Measurements from ENCODE around the gene HIF1A.

HIF1A gene

GRCh38 chr14:61661471-61662400 lies 33.6 kb upstream of the HIF1A start:
- Histone ChIP-seq H3K4me3 (ENCODE audit: low read length) (no peak overlapping the region), H3K9me3 (ENCODE audit: low read length) (no peaks in the 10 kb centered on the region), H3K36me3 (ENCODE audit: insufficient read depth, low read length) (no peaks in the 10 kb centered on the region), H3K27me3 (ENCODE audit: insufficient read depth, low read length) (no peaks in the 10 kb centered on the region), H3K4me1 (ENCODE audit: insufficient read depth, low read length) (no peaks in the 10 kb centered on the region), H2AFZ (ENCODE audit: low read depth, low read length) (no peak overlapping the region)

DNA sequence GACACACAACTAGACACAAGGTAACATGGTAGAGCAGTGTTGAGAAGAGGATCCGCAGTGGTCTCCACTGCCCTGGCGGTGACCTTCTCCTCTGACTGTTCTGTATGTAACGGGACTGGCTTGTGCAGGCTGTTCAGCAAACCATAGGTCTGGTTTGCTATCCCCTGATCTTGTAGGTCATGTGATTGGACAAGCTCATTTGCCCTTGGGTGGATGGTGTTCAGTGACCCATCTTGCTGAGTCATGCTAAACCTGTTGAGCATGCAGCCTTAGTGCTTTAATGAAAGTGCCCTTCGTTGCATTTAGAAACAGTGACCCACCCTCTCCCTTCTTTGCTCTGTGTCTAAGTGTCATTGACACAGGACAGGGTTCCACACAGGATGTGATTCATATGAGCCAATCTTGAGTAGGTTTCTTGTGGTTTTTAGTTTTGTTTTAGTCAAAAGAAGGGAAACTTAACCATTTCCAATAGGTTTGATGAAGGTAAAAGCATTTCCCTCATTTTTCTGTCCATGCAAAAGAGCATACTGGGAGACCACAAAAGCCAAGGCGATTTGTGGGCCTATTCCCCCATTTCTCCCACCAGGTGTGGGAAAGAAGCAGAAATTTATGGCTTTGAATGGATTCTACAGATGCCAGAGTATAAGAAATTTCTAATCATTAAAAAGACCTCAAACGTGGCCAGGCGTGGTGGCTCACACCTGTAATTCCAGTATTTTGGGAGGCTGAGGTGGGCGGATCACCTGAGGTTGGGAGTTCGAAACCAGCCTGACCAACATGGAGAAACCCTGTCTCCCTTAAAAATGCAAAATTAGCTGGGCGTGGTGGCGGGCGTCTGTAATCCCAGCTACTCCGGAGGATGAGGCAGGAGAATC lies 32.6 kb upstream of the HIF1A start:
- Histone ChIP-seq H3K9me3 (ENCODE audit: low read length) (no peaks in the 10 kb centered on the region), H3K36me3 (ENCODE audit: insufficient read depth, low read length) (no peaks in the 10 kb centered on the region), H3K27me3 (ENCODE audit: insufficient read depth, low read length) (no peaks in the 10 kb centered on the region), H2AFZ (ENCODE audit: low read depth, low read length) (no peak overlapping the region), H3K4me1 (ENCODE audit: insufficient read depth, low read length) (no peaks in the 10 kb centered on the region), H3K4me3 (ENCODE audit: low read length) (no peak overlapping the region)

- H3K4me1 ChIP-seq (ENCODE audit: insufficient read depth, low read length): no peaks in the 10 kb centered on the region
- no peak overlapping the region for H2AFZ ChIP-seq (ENCODE audit: low read depth, low read length)
- H3K36me3 ChIP-seq (ENCODE audit: insufficient read depth, low read length): no peaks in the 10 kb centered on the region
- no peaks in the 10 kb centered on the region for H3K9me3 ChIP-seq (ENCODE audit: low read length)
- H3K27me3 ChIP-seq (ENCODE audit: insufficient read depth, low read length): no peaks in the 10 kb centered on the region
- H3K4me3 ChIP-seq (ENCODE audit: low read length): no peak overlapping the region
Observed at GRCh38 chr14:61663312-61663979, 31.9 kb upstream of the HIF1A start.

DNA sequence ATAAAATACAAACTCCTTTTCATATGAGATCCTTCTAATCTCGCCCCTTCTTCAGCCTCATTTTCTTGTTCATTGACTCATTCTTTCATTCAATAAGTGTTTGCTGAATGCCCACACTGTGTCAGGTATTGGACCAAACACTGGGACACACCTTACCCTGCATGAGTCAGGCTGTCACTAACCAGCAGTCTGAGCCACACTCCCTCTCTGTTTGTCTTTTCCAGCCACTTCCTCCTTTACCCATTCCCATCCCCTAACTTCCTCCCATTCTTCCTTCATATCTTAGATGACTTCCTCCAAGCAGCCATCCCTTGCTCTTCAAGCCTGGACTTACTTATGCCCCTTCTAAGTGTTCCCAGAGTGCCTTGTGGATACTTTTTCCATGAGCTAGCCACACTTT lies 27.0 kb upstream of the HIF1A start:
- Histone ChIP-seq H3K27me3 (ENCODE audit: insufficient read depth, low read length) (no peaks in the 10 kb centered on the region), H3K9me3 (ENCODE audit: low read length) (no peaks in the 10 kb centered on the region), H3K4me3 (ENCODE audit: low read length) (no peak overlapping the region), H2AFZ (ENCODE audit: low read depth, low read length) (no peak overlapping the region), H3K36me3 (ENCODE audit: insufficient read depth, low read length) (no peaks in the 10 kb centered on the region), H3K4me1 (ENCODE audit: insufficient read depth, low read length) (no peaks in the 10 kb centered on the region)

GRCh38 chr14:61670576-61670975 lies 24.7 kb upstream of the HIF1A start:
- no peaks in the 10 kb centered on the region for H3K27me3 ChIP-seq (ENCODE audit: insufficient read depth, low read length)
- H3K4me1 ChIP-seq (ENCODE audit: insufficient read depth, low read length): no peaks in the 10 kb centered on the region
- no peaks in the 10 kb centered on the region for H3K9me3 ChIP-seq (ENCODE audit: low read length)
- no peak overlapping the region for H3K4me3 ChIP-seq (ENCODE audit: low read length)
- H2AFZ ChIP-seq (ENCODE audit: low read depth, low read length): no peak overlapping the region
- H3K36me3 ChIP-seq (ENCODE audit: insufficient read depth, low read length): no peaks in the 10 kb centered on the region

DNA sequence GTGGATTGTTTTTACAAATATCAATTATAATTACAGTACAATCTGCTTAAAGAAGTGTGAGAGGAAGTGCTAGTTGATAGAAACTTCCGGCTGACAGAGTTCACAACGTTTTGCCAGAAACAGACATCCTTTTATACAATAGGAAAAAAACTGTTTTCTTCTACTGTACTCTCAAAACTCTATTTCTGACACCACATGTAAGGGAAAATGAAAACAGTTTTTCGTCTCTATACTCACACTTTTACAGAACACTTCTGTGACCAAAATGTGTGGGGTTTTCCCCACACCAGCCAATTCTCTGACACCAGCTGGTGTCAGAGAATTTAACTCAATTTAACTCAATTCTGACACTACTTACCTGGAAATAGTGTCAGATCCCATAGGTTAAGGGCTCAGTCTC lies 24.2 kb upstream of the HIF1A start:
- Histone ChIP-seq H2AFZ (ENCODE audit: low read depth, low read length) (no peak overlapping the region), H3K9me3 (ENCODE audit: low read length) (no peaks in the 10 kb centered on the region), H3K4me3 (ENCODE audit: low read length) (no peak overlapping the region), H3K4me1 (ENCODE audit: insufficient read depth, low read length) (no peaks in the 10 kb centered on the region), H3K27me3 (ENCODE audit: insufficient read depth, low read length) (no peaks in the 10 kb centered on the region), H3K36me3 (ENCODE audit: insufficient read depth, low read length) (no peaks in the 10 kb centered on the region)

DNA sequence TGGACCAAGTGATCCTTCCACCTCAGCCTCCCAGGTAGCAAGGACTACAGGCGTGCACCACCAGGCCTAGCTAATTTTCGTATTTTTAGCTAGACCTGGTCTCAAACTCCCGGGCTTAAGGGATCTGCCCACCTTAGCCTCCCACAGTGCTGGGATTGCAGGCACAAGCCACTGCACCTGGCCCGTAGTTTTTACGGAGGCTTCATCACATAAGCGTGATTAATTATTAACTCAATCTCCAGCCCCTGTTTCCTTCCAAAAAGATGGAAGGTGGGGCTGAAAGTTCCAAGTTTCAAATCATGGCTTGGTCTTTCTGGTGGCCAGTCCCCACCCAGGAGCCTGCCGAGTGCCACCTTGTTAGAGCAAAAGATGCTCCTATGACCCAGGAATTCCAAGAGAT lies 22.5 kb upstream of the HIF1A start:
- no peaks in the 10 kb centered on the region for H3K9me3 ChIP-seq (ENCODE audit: low read length)
- no peaks in the 10 kb centered on the region for H3K27me3 ChIP-seq (ENCODE audit: insufficient read depth, low read length)
- no peak overlapping the region for H2AFZ ChIP-seq (ENCODE audit: low read depth, low read length)
- no peaks in the 10 kb centered on the region for H3K36me3 ChIP-seq (ENCODE audit: insufficient read depth, low read length)
- H3K4me1 ChIP-seq (ENCODE audit: insufficient read depth, low read length): no peaks in the 10 kb centered on the region
- no peak overlapping the region for H3K4me3 ChIP-seq (ENCODE audit: low read length)

- H3K9me3 ChIP-seq (ENCODE audit: low read length): no peaks in the 10 kb centered on the region
- no peaks in the 10 kb centered on the region for H3K4me1 ChIP-seq (ENCODE audit: insufficient read depth, low read length)
- H2AFZ ChIP-seq (ENCODE audit: low read depth, low read length): no peak overlapping the region
- H3K27me3 ChIP-seq (ENCODE audit: insufficient read depth, low read length): no peaks in the 10 kb centered on the region
- H3K4me3 ChIP-seq (ENCODE audit: low read length): no peak overlapping the region
- no peaks in the 10 kb centered on the region for H3K36me3 ChIP-seq (ENCODE audit: insufficient read depth, low read length)
Observed at GRCh38 chr14:61673305-61673704, 22.0 kb upstream of the HIF1A start.

GRCh38 chr14:61675291-61675690 lies 20.0 kb upstream of the HIF1A start:
- no peaks in the 10 kb centered on the region for H3K9me3 ChIP-seq (ENCODE audit: low read length)
- H2AFZ ChIP-seq (ENCODE audit: low read depth, low read length): no peak overlapping the region
- no peaks in the 10 kb centered on the region for H3K36me3 ChIP-seq (ENCODE audit: insufficient read depth, low read length)
- H3K4me3 ChIP-seq (ENCODE audit: low read length): no peak overlapping the region
- no peaks in the 10 kb centered on the region for H3K27me3 ChIP-seq (ENCODE audit: insufficient read depth, low read length)
- peaks cover 6% of the 10 kb centered on the region for H3K4me1 ChIP-seq (ENCODE audit: insufficient read depth, low read length)

GRCh38 chr14:61677479-61677878 lies 17.8 kb upstream of the HIF1A start:
- H3K36me3 ChIP-seq (ENCODE audit: insufficient read depth, low read length): no peaks in the 10 kb centered on the region
- H3K4me3 ChIP-seq (ENCODE audit: low read length): no peak overlapping the region
- no peak overlapping the region for H2AFZ ChIP-seq (ENCODE audit: low read depth, low read length)
- no peaks in the 10 kb centered on the region for H3K27me3 ChIP-seq (ENCODE audit: insufficient read depth, low read length)
- no peaks in the 10 kb centered on the region for H3K9me3 ChIP-seq (ENCODE audit: low read length)
- peaks cover 6% of the 10 kb centered on the region for H3K4me1 ChIP-seq (ENCODE audit: insufficient read depth, low read length)

GRCh38 chr14:61678975-61679374 lies 16.3 kb upstream of the HIF1A start:
- H3K9me3 ChIP-seq (ENCODE audit: low read length): no peaks in the 10 kb centered on the region
- no peaks in the 10 kb centered on the region for H3K36me3 ChIP-seq (ENCODE audit: insufficient read depth, low read length)
- H3K27me3 ChIP-seq (ENCODE audit: insufficient read depth, low read length): no peaks in the 10 kb centered on the region
- H3K4me3 ChIP-seq (ENCODE audit: low read length): no peak overlapping the region
- H3K4me1 ChIP-seq (ENCODE audit: insufficient read depth, low read length): peaks cover 6% of the 10 kb centered on the region
- no peak overlapping the region for H2AFZ ChIP-seq (ENCODE audit: low read depth, low read length)

- peaks cover 6% of the 10 kb centered on the region for H3K4me1 ChIP-seq (ENCODE audit: insufficient read depth, low read length)
- no peaks in the 10 kb centered on the region for H3K27me3 ChIP-seq (ENCODE audit: insufficient read depth, low read length)
- H3K9me3 ChIP-seq (ENCODE audit: low read length): no peaks in the 10 kb centered on the region
- H3K4me3 ChIP-seq (ENCODE audit: low read length): no peak overlapping the region
- H3K36me3 ChIP-seq (ENCODE audit: insufficient read depth, low read length): no peaks in the 10 kb centered on the region
- no peak overlapping the region for H2AFZ ChIP-seq (ENCODE audit: low read depth, low read length)
Observed at GRCh38 chr14:61681413-61681812, 13.9 kb upstream of the HIF1A start.

GRCh38 chr14:61683108-61683507 lies 12.2 kb upstream of the HIF1A start:
- Histone ChIP-seq H3K4me1 (ENCODE audit: insufficient read depth, low read length) (peaks cover 6% of the 10 kb centered on the region), H3K4me3 (ENCODE audit: low read length) (no peak overlapping the region), H3K27me3 (ENCODE audit: insufficient read depth, low read length) (no peaks in the 10 kb centered on the region)

More at GRCh38 chr14:61683108-61683507, 12.2 kb upstream of the HIF1A start:
- Histone ChIP-seq H3K36me3 (ENCODE audit: insufficient read depth, low read length) (no peaks in the 10 kb centered on the region), H3K9me3 (ENCODE audit: low read length) (no peaks in the 10 kb centered on the region), H2AFZ (ENCODE audit: low read depth, low read length) (no peak overlapping the region)

Data from neuron (in vitro differentiated cells).